Endothelial cell of umbilical vein (primary cell): ENCODE data around the gene PGBD5. TPM values are rescaled to one million over a fixed set of nuclear protein-coding genes. Genes with fewer than 3 reads are reported as not detected.

ENCODE experiments used
- BruUV-seq: library from RNA; stranded (reverse); fragments of 400-500 nt; replicated peaks from 2 replicates; lab custom pipeline; 2021; lab: Mats Ljungman, UMichigan
- CTCF ChIA-PET: fragments of 300-600, 350-600 bp; sonication (Branson Sonifier 250); formaldehyde crosslinking; loops from one replicate; lab custom pipeline; 2021; ENCODE audit warnings: antibody characterized with exemption, inconsistent platforms; lab: Charles Lee
- POLR2A ChIA-PET: fragments of 300-600, 350-600 bp; sonication (Branson Sonifier 250); formaldehyde crosslinking; loops from one replicate; lab custom pipeline; 2021; ENCODE audit warnings: antibody characterized with exemption, inconsistent platforms; lab: Charles Lee
- DNase-seq: peaks from one replicate; pipeline ENCODE4 v3.0.0-alpha.2; 2011; ENCODE audit warnings: low read depth, low spot score
- FAIRE-seq: peaks from 2 replicates; lab custom pipeline; 2011; peaks lifted over from hg19 to GRCh38; lab: Jason Lieb, UNC
- H2AFZ ChIP-seq: 2 replicates; pipeline ENCODE4 v1.6.0; 2012; ENCODE audit warnings: low read depth, low read length, control low read depth, inconsistent platforms
- H3K27ac ChIP-seq: 2 replicates; pipeline ENCODE4 v1.5.1; 2011; ENCODE audit warnings: low read depth, mild to moderate bottlenecking, control low read depth, low read length, moderate library complexity; ENCODE audit not compliant: insufficient read depth
- H3K27me3 ChIP-seq, 2 experiments: 2 replicates each; pipeline versions ENCODE4 v1.6.0 to v1.6.1; 2011; ENCODE audit warnings: low read length in 2 of 2, mixed read lengths in 1 of 2; ENCODE audit not compliant: control insufficient read depth in 2 of 2, insufficient read depth in 2 of 2
- H3K36me3 ChIP-seq, 2 experiments: 2 replicates in 1 of 2; 3 replicates in 1 of 2; pipeline ENCODE4 v1.5.1; 2011; ENCODE audit warnings: low read length in 2 of 2, mild to moderate bottlenecking in 1 of 2, moderate library complexity in 1 of 2; ENCODE audit not compliant: control insufficient read depth in 2 of 2, insufficient read depth in 2 of 2; ENCODE audit errors: extremely low read depth in 1 of 2
- H3K4me1 ChIP-seq: 3 replicates; pipeline ENCODE4 v1.5.1; 2011; ENCODE audit warnings: mild to moderate bottlenecking, low read length; ENCODE audit not compliant: control insufficient read depth, insufficient read depth; ENCODE audit errors: extremely low read depth
- H3K4me2 ChIP-seq: 2 replicates; pipeline ENCODE4 v1.6.1; 2011; ENCODE audit warnings: low read length, control low read depth, mixed read lengths; ENCODE audit not compliant: insufficient read depth
- H3K4me3 ChIP-seq, 3 experiments: fragments of 200-600 bp in 1 of 3; sonication (generic), shearing (Covaris generic) in 1 of 3; replicated peaks in 1 of 3; 2 replicates each; pipeline ENCODE4 v1.5.1; 2011 to 2016; ENCODE audit warnings: control low read depth in 3 of 3, low read length in 3 of 3, mild to moderate bottlenecking in 2 of 3, inconsistent platforms in 1 of 3, low read depth in 1 of 3, moderate library complexity in 1 of 3; ENCODE audit not compliant: insufficient read depth in 1 of 3
- H3K79me2 ChIP-seq: 2 replicates; pipeline ENCODE4 v1.6.0; 2012; ENCODE audit warnings: low read length, inconsistent platforms; ENCODE audit not compliant: control insufficient read depth, insufficient read depth
- H3K9ac ChIP-seq: replicated peaks from 2 replicates; pipeline ENCODE3; 2011; ENCODE audit warnings: low read length, control low read depth; ENCODE audit not compliant: insufficient read depth; ENCODE audit errors: extremely low read depth
- H3K9me1 ChIP-seq: replicated peaks from 3 replicates; pipeline ENCODE4 v1.6.0; 2011; ENCODE audit warnings: mild to moderate bottlenecking, low read length; ENCODE audit not compliant: control insufficient read depth, insufficient read depth; ENCODE audit errors: extremely low read depth
- H3K9me3 ChIP-seq: replicated peaks from 2 replicates; pipeline ENCODE4 v1.5.1; 2012; ENCODE audit warnings: low read length, inconsistent platforms; ENCODE audit not compliant: control insufficient read depth, insufficient read depth
- H4K20me1 ChIP-seq: replicated peaks from 2 replicates; pipeline ENCODE3; 2011; ENCODE audit warnings: mild to moderate bottlenecking, low read length; ENCODE audit not compliant: control insufficient read depth, insufficient read depth; ENCODE audit errors: extremely low read depth
- CTCF ChIP-seq, 2 donors: IDR thresholded peaks; 1 replicate in 1 of 2; 2 replicates in 1 of 2; pipeline ENCODE4 v1.5.1; 2011; ENCODE audit warnings: low read length in 2 of 2, mild to moderate bottlenecking in 2 of 2, moderate library complexity in 2 of 2, control low read depth in 1 of 2, inconsistent platforms in 1 of 2, low read depth in 1 of 2; ENCODE audit not compliant: insufficient read depth in 1 of 2; ENCODE audit errors: extremely low read depth in 1 of 2
- EZH2 ChIP-seq: IDR thresholded peaks from 2 replicates; pipeline ENCODE4 v1.6.1; 2012; ENCODE audit warnings: borderline replicate concordance, low read depth, mild to moderate bottlenecking, moderate library complexity, low read length, inconsistent platforms; ENCODE audit not compliant: severe bottlenecking
- FOS ChIP-seq: IDR thresholded peaks from 2 replicates; pipeline ENCODE4 v1.6.1; 2011; ENCODE audit warnings: mild to moderate bottlenecking, low read length, moderate library complexity, borderline replicate concordance; ENCODE audit not compliant: insufficient read depth
- GATA2 ChIP-seq: IDR thresholded peaks from 2 replicates; pipeline ENCODE4 v1.7.0; 2011; ENCODE audit warnings: low read depth, mild to moderate bottlenecking, moderate library complexity, mixed read lengths, low read length; ENCODE audit not compliant: insufficient read length, insufficient read depth
- MAX ChIP-seq: IDR thresholded peaks from 2 replicates; pipeline ENCODE4 v1.6.1; 2011; ENCODE audit not compliant: insufficient read depth, insufficient read length
- POLR2A ChIP-seq: IDR thresholded peaks from 2 replicates; pipeline ENCODE4 v1.6.1; 2012; ENCODE audit warnings: low read depth, mild to moderate bottlenecking, control low read depth, low read length
- POLR2AphosphoS5 ChIP-seq: IDR thresholded peaks from 2 replicates; pipeline ENCODE4 v1.6.1; 2012; ENCODE audit warnings: low read depth, mild to moderate bottlenecking, control low read depth, low read length, moderate library complexity; ENCODE audit not compliant: insufficient read depth
- dilution Hi-C: fragments of 300-500 bp; cut with MboI; formaldehyde crosslinking; loops from one replicate; pipeline ENCODE4 v1.15.0; 2019; ENCODE audit warnings: low sequenced_read_pairs; ENCODE audit not compliant: extremely low pct_ligation_motif_present
- intact Hi-C: fragments of 100-400 bp; cut with micrococcal nuclease; formaldehyde crosslinking; loops from one replicate; pipeline ENCODE4 v1.10.0; 2022
- polyA plus RNA-seq, 4 experiments: library from polyadenylated mRNA; depleted of rRNA in 3 of 4; stranded (reverse) in 3 of 4; unstranded in 1 of 4; fragments of >200 nt; gene quantifications; 2 replicates each; pipeline versions ENCODE4 v1.2.1 to v1.2.3, GENCODE V29; 2011 to 2012; ENCODE audit warnings: missing spikeins in 1 of 4
- total RNA-seq: library from RNA; stranded (reverse); gene quantifications from 2 replicates; pipeline ENCODE4 v1.2.3, GENCODE V29; 2021

PGBD5 gene
- total and polyA plus RNA-seq, 2 donors (not counting 3 experiments of a cell fraction or from before 2014, with no cell fraction given), result 0.03 TPM; not detected in 1

GRCh38 chr1:230337266-230337665 is 88.9 kb downstream of the PGBD5 start:
- Histone ChIP-seq H4K20me1 (no peaks in the 10 kb centered on the region), H3K27me3 (no peaks in the 10 kb centered on the region), H3K36me3 (no peaks in the 10 kb centered on the region), H3K4me1 (no peaks in the 10 kb centered on the region), H3K9ac (no peak overlapping the region), H3K4me2 (no peak overlapping the region), H3K27ac (no peak overlapping the region), H3K79me2 (no peaks in the 10 kb centered on the region), H3K9me3 (no peaks in the 10 kb centered on the region), H2AFZ (no peak overlapping the region), H3K9me1 (no peaks in the 10 kb centered on the region), H3K4me3 (no peak overlapping the region)
- dilution Hi-C loops, result no loop called here
- CTCF ChIA-PET, result no interaction called here
- TF ChIP-seq EZH2, result no peak
- TF ChIP-seq FOS, result no peak
- no peak for TF ChIP-seq GATA2
- BruUV-seq, result no TSS peak
- POLR2A ChIA-PET, result no interaction called here
- DNase-seq (no peak), FAIRE-seq (no peak)
- intact Hi-C loops, result no loop called here

GRCh38 chr1:230335861-230336522 is 90.1 kb downstream of the PGBD5 start:
- Histone ChIP-seq H4K20me1 (no peaks in the 10 kb centered on the region), H3K27ac (no peak overlapping the region), H3K4me2 (no peak overlapping the region), H3K4me1 (no peaks in the 10 kb centered on the region), H3K36me3 (no peaks in the 10 kb centered on the region), H3K79me2 (no peaks in the 10 kb centered on the region), H3K9me3 (no peaks in the 10 kb centered on the region), H2AFZ (no peak overlapping the region), H3K9me1 (no peaks in the 10 kb centered on the region), H3K27me3 (no peaks in the 10 kb centered on the region), H3K4me3 (no peak overlapping the region), H3K9ac (no peak overlapping the region)
- intact Hi-C loops (no loop called here), dilution Hi-C loops (no loop called here)
- no TSS peak for BruUV-seq
- CTCF ChIA-PET, result no interaction called here
- no peak for TF ChIP-seq POLR2AphosphoS5
- no peak for TF ChIP-seq MAX
- TF ChIP-seq GATA2, result no peak
- TF ChIP-seq EZH2, result no peak
- TF ChIP-seq CTCF (IDR thresholded peaks at IDR 0.05; ENCODE audit: extremely low read depth in 1 of 2, insufficient read depth in 1 of 2, low read depth in 1 of 2, low read length in 2 of 2), result no peak
- TF ChIP-seq FOS, result no peak
- no peak for TF ChIP-seq POLR2A
- POLR2A ChIA-PET, result no interaction called here
- FAIRE-seq (no peak), DNase-seq (no peak)
